K562 (cell line): ENCODE data around the gene TP53I3. TPM values are rescaled to one million over a fixed set of nuclear protein-coding genes. Genes with fewer than 3 reads are reported as not detected.

Source experiments
- CREB5 ChIP-seq: fragments of 250-450 bp; sonication (Bioruptor Pico); IDR thresholded peaks from 2 replicates; pipeline ENCODE4 v1.5.0; 2020; ENCODE audit warnings: mild to moderate bottlenecking
- HNRNPLL ChIP-seq: fragments of 200-400 bp; formaldehyde crosslinking; IDR thresholded peaks from 2 replicates; pipeline ENCODE4 v1.6.1; 2017; ENCODE audit warnings: low read length, low read depth, mild to moderate bottlenecking; ENCODE audit not compliant: poor library complexity, severe bottlenecking
- HOXB6 ChIP-seq: fragments of 250-450 bp; sonication (Bioruptor Pico); IDR thresholded peaks from 2 replicates; pipeline ENCODE4 v1.5.1; 2022; ENCODE audit warnings: mild to moderate bottlenecking, borderline replicate concordance
- IRF9 ChIP-seq: fragments of 450-650 bp; IDR thresholded peaks from 2 replicates; pipeline ENCODE4 v1.6.1; 2016; ENCODE audit warnings: missing biosample characterization, missing genetic modification characterization
- MAX ChIP-seq: sonication (generic); formaldehyde crosslinking; IDR thresholded peaks from 2 replicates; pipeline ENCODE4 v1.9.0; 2022; ENCODE audit warnings: mild to moderate bottlenecking, missing genetic modification reagents
- POLR3G ChIP-seq: IDR thresholded peaks from 2 replicates; pipeline ENCODE4 v1.6.1; 2011; ENCODE audit not compliant: insufficient read length, insufficient replicate concordance; ENCODE audit errors: extremely low read depth
- SIN3A ChIP-seq, 2 experiments: fragments of 150-350 bp in 1 of 2; IDR thresholded peaks; 2 replicates each; pipeline ENCODE4 v1.6.1; 2011 to 2016; ENCODE audit warnings: borderline replicate concordance in 2 of 2, low read depth in 2 of 2, low read length in 2 of 2, mild to moderate bottlenecking in 2 of 2, moderate library complexity in 2 of 2; ENCODE audit not compliant: control insufficient read depth in 1 of 2
- SIRT6 ChIP-seq: IDR thresholded peaks from one replicate; pipeline ENCODE4 v1.6.1; 2012; ENCODE audit warnings: low read depth, mild to moderate bottlenecking, control low read depth, inconsistent platforms, low read length, moderate library complexity
- SP2 ChIP-seq: IDR thresholded peaks from 2 replicates; pipeline ENCODE4 v1.6.1; 2011; ENCODE audit warnings: mild to moderate bottlenecking, low read depth, low read length, moderate library complexity; ENCODE audit not compliant: poor library complexity, severe bottlenecking; ENCODE audit errors: extremely low read depth
- TARDBP ChIP-seq: fragments of 450-650 bp; IDR thresholded peaks from 2 replicates; pipeline ENCODE4 v1.6.1; 2016
- TEAD2 ChIP-seq: fragments of 450-650 bp; IDR thresholded peaks from 2 replicates; pipeline ENCODE4 v1.6.1; 2016; ENCODE audit warnings: missing genetic modification characterization, control low read depth, missing compliant biosample characterization
- ZBTB33 ChIP-seq: sonication (generic); formaldehyde crosslinking; IDR thresholded peaks from 2 replicates; pipeline ENCODE4 v1.8.1; 2023; ENCODE audit warnings: mild to moderate bottlenecking, missing genetic modification reagents
- ZSCAN32 ChIP-seq: fragments of 450-650 bp; formaldehyde crosslinking; IDR thresholded peaks from 2 replicates; pipeline ENCODE4 v1.4.0; 2020; ENCODE audit warnings: mild to moderate bottlenecking, moderate library complexity
- polyA plus RNA-seq, 8 experiments: library from polyadenylated mRNA; depleted of rRNA in 4 of 8; stranded (reverse) in 5 of 8; unstranded in 3 of 8; fragments of >200 nt; fragmentation: Nextera tagmentation in 2 of 8; fragmentation: Illumina TruSeq in 1 of 8; extraction: Ambion mirVana in 2 of 8; extraction: Trizol in 1 of 8; gene quantifications; 2 replicates each; pipeline versions ENCODE4 v1.2.1 to v1.2.3, GENCODE V29; 2011 to 2014; ENCODE audit warnings: inconsistent platforms in 1 of 8, missing spikeins in 1 of 8
- total RNA-seq, 7 experiments: library from RNA; depleted of rRNA in 6 of 7; stranded (reverse); fragments of >200 nt in 6 of 7; fragmentation: Illumina TruSeq in 2 of 7; extraction: Trizol in 2 of 7; gene quantifications; 2 replicates each; pipeline versions ENCODE4 v1.2.1 to v1.2.3, GENCODE V29; 2011 to 2021; ENCODE audit warnings: low replicate concordance in 1 of 7

The TP53I3 gene
- total and polyA plus RNA-seq, 9 of the 15 experiments (the other 6 are each of a cell fraction or from before 2014, with no cell fraction given), result 0.65 to 9.5 (median 5.6) TPM

- no peak for TF ChIP-seq HNRNPLL
- TF ChIP-seq CREB5 (CRISPR knock-in tag), result no peak
- TF ChIP-seq SP2, result no peak
- TF ChIP-seq MAX (CRISPR knock-in tag), result peak; percentile 30
- TF ChIP-seq TARDBP, result no peak
- no peak for TF ChIP-seq SIN3A (IDR thresholded peaks at IDR 0.05; ENCODE audit: borderline replicate concordance in 2 of 2, control insufficient read depth in 1 of 2, low read depth in 2 of 2, low read length in 2 of 2)
- no peak for TF ChIP-seq POLR3G
- TF ChIP-seq TEAD2 (tag), result no peak
- TF ChIP-seq IRF9 (tag), result no peak
- TF ChIP-seq HOXB6 (CRISPR knock-in tag), result no peak
- no peak for TF ChIP-seq ZBTB33 (CRISPR knock-in tag)
- no peak for TF ChIP-seq ZSCAN32 (CRISPR knock-in tag)
- TF ChIP-seq SIRT6, result no peak
These were observed 7.1 kb downstream of the TP53I3 start (continued) for GRCh38 chr2:24077535-24077877.
